Measurements from ENCODE around the gene PBX2. TPM values are rescaled to one million over a fixed set of nuclear protein-coding genes. Genes with fewer than 3 reads are reported as not detected.
A peak's percentile ranks its signal among the peaks of the same experiment; 100 is the strongest.

Gene PBX2
- total and polyA plus RNA-seq, 2 of the 4 experiments (the other 2 are of a cell fraction): 17.7 to 56.8 TPM

DNA sequence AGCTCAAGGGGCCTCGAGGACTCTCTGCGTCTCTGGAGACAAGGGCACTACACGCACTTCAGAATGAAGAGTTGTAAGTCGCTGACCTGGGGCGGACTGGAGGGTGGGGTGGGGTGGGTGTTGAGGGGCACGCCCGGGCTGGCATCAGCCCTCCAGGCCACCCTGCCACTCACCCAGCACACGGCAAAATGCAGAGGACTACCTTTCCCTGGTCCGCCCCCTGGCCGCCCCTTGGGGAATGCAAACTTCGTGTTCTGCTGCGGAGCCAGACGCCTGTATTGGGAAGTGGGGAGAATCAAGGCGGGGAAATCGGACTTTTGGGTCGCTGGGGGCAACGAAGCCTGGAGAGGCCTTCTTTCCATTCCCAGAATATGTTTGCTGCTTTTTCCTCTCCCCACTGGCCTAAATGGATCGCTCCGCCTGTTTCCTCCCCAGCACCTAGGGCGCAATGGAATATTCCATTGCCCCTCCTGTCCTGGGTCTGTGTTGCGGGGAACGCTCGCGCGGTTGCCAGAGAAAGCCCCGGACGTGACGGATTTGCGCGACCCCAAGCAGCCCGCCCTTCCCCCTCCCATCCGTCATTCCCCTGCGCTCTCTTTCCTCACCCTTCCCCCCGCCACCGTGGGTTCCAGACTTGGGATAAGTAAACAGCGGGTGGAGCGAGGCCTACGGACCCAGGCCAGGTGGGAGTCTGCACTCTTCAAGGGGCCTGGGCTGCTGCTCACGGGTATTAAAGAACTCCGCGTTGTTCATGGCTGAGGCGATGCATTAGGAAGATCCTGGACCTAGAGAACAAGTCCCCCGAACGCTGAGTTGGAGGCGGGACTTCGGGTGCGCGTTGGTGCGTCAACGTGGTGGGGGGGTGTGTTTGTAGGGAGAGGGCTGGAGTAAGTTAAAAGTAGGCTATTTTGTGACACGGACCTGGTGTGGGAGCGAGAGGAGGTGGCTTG is 36.2 kb downstream of the PBX2 start, which contains the start of gene PPT2:
PPT2 (plus strand) TSS at position 578 of the 950 bp plus-strand sequence. CDS start 454 bp downstream, outside the sequence.
- Histone ChIP-seq H3K4me1 (ENCODE audit: control insufficient read depth, insufficient read depth, low read length) (peaks cover 23% of the 10 kb centered on the region), H3K9me1 (ENCODE audit: insufficient read depth, low read length) (0 out of 2 replicates have a peak, but pooled peaks cover 4% of the 10 kb centered on the region), H3K9ac (ENCODE audit: low read depth, low read length) (peak within 1 kb of the TSS; percentile 70), H3K9me3 (ENCODE audit: control insufficient read depth, insufficient read depth, low read length) (peaks cover 1% of the 10 kb centered on the region; the same call in 1 of the 2 replicates), H2BK20ac (ENCODE audit: low read depth, low read length) (peak within 1 kb of the TSS; percentile 79), H2BK5ac (ENCODE audit: low read depth, low read length, poor library complexity, severe bottlenecking) (peak within 1 kb of the TSS; percentile 82), H4K91ac (ENCODE audit: insufficient read depth, low read depth, low read length) (peak within 1 kb of the TSS; percentile 86), H3K4me3 (ENCODE audit: insufficient read depth, low read depth, low read length) (peak within 1 kb of the TSS; percentile 67), H2AFZ (replicated peaks; ENCODE audit: low read length, poor library complexity) (peak within 1 kb of the TSS; percentile 96), H3K27ac (ENCODE audit: insufficient read depth, low read length) (peak within 1 kb of the TSS; percentile 84), H3K18ac (ENCODE audit: low read depth, low read length) (peak within 1 kb of the TSS; percentile 46), H3K4me2 (ENCODE audit: low read depth, low read length) (peak within 1 kb of the TSS; percentile 79), H4K20me1 (ENCODE audit: insufficient read depth, low read length) (no peaks in the 10 kb centered on the region), H3K4ac (ENCODE audit: low read depth, low read length) (peak within 1 kb of the TSS; percentile 84), H4K5ac (ENCODE audit: low read depth, low read length) (peak within 1 kb of the TSS; percentile 65), H3K14ac (replicated peaks; ENCODE audit: low read depth, low read length) (peak within 1 kb of the TSS; percentile 90), H3K79me1 (ENCODE audit: low read depth in 1 of 2, low read length in 2 of 2) (peaks cover 6 to 34% of the 10 kb centered on the region in 2 experiments), H2AK9ac (replicated peaks; ENCODE audit: low read depth, low read length, poor library complexity) (peak within 1 kb of the TSS; percentile 98), H2AK5ac (ENCODE audit: low read depth, low read length) (peak within 1 kb of the TSS; percentile 69; the same call in 1 of the 2 replicates), H4K8ac (ENCODE audit: low read depth in 2 of 2, low read length in 2 of 2) (peak within 1 kb of the TSS; percentile 75 to 96), H2BK120ac (ENCODE audit: low read depth, low read length) (peak within 1 kb of the TSS; percentile 78), H3K36me3 (ENCODE audit: control insufficient read depth, insufficient read depth, low read length) (peaks cover 12% of the 10 kb centered on the region), H2BK15ac (ENCODE audit: low read depth, low read length) (peak within 1 kb of the TSS; percentile 54; the same call in 2 of the 3 replicates), H3K27me3 (ENCODE audit: control insufficient read depth, insufficient read depth, low read length) (no peaks in the 10 kb centered on the region; the same call in 1 of the 2 replicates), H3K56ac (ENCODE audit: extremely low read depth, insufficient read depth, low read length) (peak within 1 kb of the TSS; percentile 78), H3K23ac (ENCODE audit: low read depth, low read length) (peak within 1 kb of the TSS; percentile 96)
- BruUV-seq (replicated peaks): TSS peak; percentile 84
- in situ Hi-C loops (cut with MboI; ENCODE audit: low sequenced_read_pairs) (no loop called here), dilution Hi-C loops (cut with HindIII; ENCODE audit: low sequenced_read_pairs, unreplicated experiment) (no loop called here), intact Hi-C loops (cut with micrococcal nuclease) (loop anchor here (1.0 to 10.0 kb wide), 7 partner anchors 23 to 252 kb away; partner anchors contain the start of genes AGPAT1, SKIC2 and ZBTB12)
- DNase-seq (peak; percentile 91), ATAC-seq (ENCODE audit: low read depth) (peak; percentile 80)
- WGBS, 2 experiments (ENCODE audit: extremely low coverage in 2 of 2, insufficient read length in 1 of 2): 5% methylated on average over 4 of the region's 52 CpGs; no CpG with 5 or more reads in 1 of the 2 experiments
- POLR2A ChIA-PET (ENCODE audit: unreplicated experiment): no interaction called here
- CTCF ChIA-PET: interaction anchor here (1.0 to 1.1 kb wide), 2 partner anchors 39 to 44 kb away, joined by 3 read pairs; partner anchors contain the start of gene TNXB
- TF ChIP-seq RFX5 (IDR thresholded peaks at IDR 0.05; ENCODE audit: low read depth, low read length) (no peak), POLR2A (IDR thresholded peaks at IDR 0.05; ENCODE audit: low read depth, low read length) (0 out of 2 replicates have a peak, but pooled peaks have one; percentile 13), CEBPB (IDR thresholded peaks at IDR 0.05; ENCODE audit: low read depth, low read length) (peak; percentile 6; the same call in 1 of the 2 replicates), BHLHE40 (IDR thresholded peaks at IDR 0.05; ENCODE audit: low read depth, low read length) (peak; percentile 93), FOS (IDR thresholded peaks at IDR 0.05; ENCODE audit: low read depth, low read length) (no peak), MAFK (IDR thresholded peaks at IDR 0.05; ENCODE audit: low read depth, low read length) (no peak), CHD1 (IDR thresholded peaks at IDR 0.05; ENCODE audit: low read depth, low read length) (peak; percentile 23; the same call in 1 of the 2 replicates), MAZ (IDR thresholded peaks at IDR 0.05; ENCODE audit: borderline replicate concordance, low read depth, low read length) (peak; percentile 67; the same call in 1 of the 2 replicates), SMC3 (IDR thresholded peaks at IDR 0.05; ENCODE audit: low read depth, low read length) (0 out of 2 replicates have a peak, but pooled peaks have one; percentile 11)
- TF ChIP-seq, protein P1, sequence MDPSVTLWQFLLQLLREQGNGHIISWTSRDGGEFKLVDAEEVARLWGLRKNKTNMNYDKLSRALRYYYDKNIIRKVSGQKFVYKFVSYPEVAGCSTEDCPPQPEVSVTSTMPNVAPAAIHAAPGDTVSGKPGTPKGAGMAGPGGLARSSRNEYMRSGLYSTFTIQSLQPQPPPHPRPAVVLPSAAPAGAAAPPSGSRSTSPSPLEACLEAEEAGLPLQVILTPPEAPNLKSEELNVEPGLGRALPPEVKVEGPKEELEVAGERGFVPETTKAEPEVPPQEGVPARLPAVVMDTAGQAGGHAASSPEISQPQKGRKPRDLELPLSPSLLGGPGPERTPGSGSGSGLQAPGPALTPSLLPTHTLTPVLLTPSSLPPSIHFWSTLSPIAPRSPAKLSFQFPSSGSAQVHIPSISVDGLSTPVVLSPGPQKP (IDR thresholded peaks at IDR 0.05; ENCODE audit: borderline replicate concordance, low read depth, low read length): no peak
- TF ChIP-seq, protein P2, sequence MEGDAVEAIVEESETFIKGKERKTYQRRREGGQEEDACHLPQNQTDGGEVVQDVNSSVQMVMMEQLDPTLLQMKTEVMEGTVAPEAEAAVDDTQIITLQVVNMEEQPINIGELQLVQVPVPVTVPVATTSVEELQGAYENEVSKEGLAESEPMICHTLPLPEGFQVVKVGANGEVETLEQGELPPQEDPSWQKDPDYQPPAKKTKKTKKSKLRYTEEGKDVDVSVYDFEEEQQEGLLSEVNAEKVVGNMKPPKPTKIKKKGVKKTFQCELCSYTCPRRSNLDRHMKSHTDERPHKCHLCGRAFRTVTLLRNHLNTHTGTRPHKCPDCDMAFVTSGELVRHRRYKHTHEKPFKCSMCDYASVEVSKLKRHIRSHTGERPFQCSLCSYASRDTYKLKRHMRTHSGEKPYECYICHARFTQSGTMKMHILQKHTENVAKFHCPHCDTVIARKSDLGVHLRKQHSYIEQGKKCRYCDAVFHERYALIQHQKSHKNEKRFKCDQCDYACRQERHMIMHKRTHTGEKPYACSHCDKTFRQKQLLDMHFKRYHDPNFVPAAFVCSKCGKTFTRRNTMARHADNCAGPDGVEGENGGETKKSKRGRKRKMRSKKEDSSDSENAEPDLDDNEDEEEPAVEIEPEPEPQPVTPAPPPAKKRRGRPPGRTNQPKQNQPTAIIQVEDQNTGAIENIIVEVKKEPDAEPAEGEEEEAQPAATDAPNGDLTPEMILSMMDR (conservative IDR thresholded peaks at IDR 0.05; ENCODE audit: low read depth, low read length): 0 out of 2 replicates have a peak, but pooled peaks have one; percentile 26
- TF ChIP-seq, protein P3, sequence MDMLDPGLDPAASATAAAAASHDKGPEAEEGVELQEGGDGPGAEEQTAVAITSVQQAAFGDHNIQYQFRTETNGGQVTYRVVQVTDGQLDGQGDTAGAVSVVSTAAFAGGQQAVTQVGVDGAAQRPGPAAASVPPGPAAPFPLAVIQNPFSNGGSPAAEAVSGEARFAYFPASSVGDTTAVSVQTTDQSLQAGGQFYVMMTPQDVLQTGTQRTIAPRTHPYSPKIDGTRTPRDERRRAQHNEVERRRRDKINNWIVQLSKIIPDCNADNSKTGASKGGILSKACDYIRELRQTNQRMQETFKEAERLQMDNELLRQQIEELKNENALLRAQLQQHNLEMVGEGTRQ (IDR thresholded peaks at IDR 0.05; ENCODE audit: low read depth, low read length): no peak
